IMR-90 (cell line): ENCODE data around the gene CD40LG. TPM values are rescaled to one million over a fixed set of nuclear protein-coding genes. Genes with fewer than 3 reads are reported as not detected.

Experiments
- ATAC-seq: fragments of 200-7000 bp; cut with Tn5 transposase; 2 replicates; pipeline ENCODE4 v1.9.1; 2020; ENCODE audit warnings: low read depth, mild to moderate bottlenecking, moderate library complexity
- BruUV-seq: library from RNA; stranded (reverse); fragments of 400-500 nt; replicated peaks from 2 replicates; lab custom pipeline; 2021; lab: Mats Ljungman, UMichigan
- CTCF ChIA-PET: fragments of 300-600 bp; formaldehyde crosslinking; extraction: SDS; loops from one replicate; lab custom pipeline; 2021; ENCODE audit warnings: antibody characterized with exemption; lab: Yijun Ruan, JAX
- POLR2A ChIA-PET: fragments of 300-600 bp; sonication (Branson Sonifier 250); formaldehyde crosslinking; loops from one replicate; lab custom pipeline; 2022; ENCODE audit warnings: antibody characterized with exemption; ENCODE audit not compliant: unreplicated experiment; lab: Charles Lee
- DNase-seq: peaks from one replicate; pipeline ENCODE4 v3.0.0; 2013
- H2AFZ ChIP-seq: replicated peaks from 2 replicates; pipeline ENCODE3; 2013; ENCODE audit warnings: low read length, mild to moderate bottlenecking; ENCODE audit not compliant: poor library complexity
- H2AK5ac ChIP-seq: 2 replicates; pipeline ENCODE4 v1.6.1; 2013; ENCODE audit warnings: low read depth, low read length, inconsistent platforms
- H2AK9ac ChIP-seq: replicated peaks from 2 replicates; pipeline ENCODE3; 2013; ENCODE audit warnings: mild to moderate bottlenecking, low read depth, low read length, moderate library complexity; ENCODE audit not compliant: poor library complexity
- H2BK120ac ChIP-seq: 2 replicates; pipeline ENCODE4 v1.6.1; 2013; ENCODE audit warnings: low read depth, low read length, inconsistent platforms
- H2BK15ac ChIP-seq: 3 replicates; pipeline ENCODE4 v1.6.1; 2013; ENCODE audit warnings: low read depth, low read length, inconsistent platforms
- H2BK20ac ChIP-seq: 2 replicates; pipeline ENCODE4 v1.6.1; 2013; ENCODE audit warnings: low read depth, mild to moderate bottlenecking, inconsistent platforms, low read length, moderate library complexity
- H2BK5ac ChIP-seq: 2 replicates; pipeline ENCODE4 v1.6.1; 2013; ENCODE audit warnings: mild to moderate bottlenecking, low read depth, low read length, inconsistent platforms; ENCODE audit not compliant: poor library complexity, severe bottlenecking
- H3K14ac ChIP-seq: replicated peaks from 2 replicates; pipeline ENCODE4 v1.6.1; 2013; ENCODE audit warnings: low read depth, low read length, inconsistent platforms
- H3K18ac ChIP-seq: 2 replicates; pipeline ENCODE4 v1.6.1; 2013; ENCODE audit warnings: low read depth, low read length, control low read depth
- H3K23ac ChIP-seq: 2 replicates; pipeline ENCODE4 v1.6.1; 2013; ENCODE audit warnings: low read depth, low read length, inconsistent platforms
- H3K27ac ChIP-seq: 2 replicates; pipeline ENCODE4 v1.5.1; 2013; ENCODE audit warnings: mild to moderate bottlenecking, control low read depth, low read length; ENCODE audit not compliant: insufficient read depth
- H3K27me3 ChIP-seq: 2 replicates; pipeline ENCODE4 v1.6.1; 2013; ENCODE audit warnings: low read length; ENCODE audit not compliant: control insufficient read depth, insufficient read depth
- H3K36me3 ChIP-seq: 2 replicates; pipeline ENCODE4 v1.6.1; 2013; ENCODE audit warnings: low read length, mixed read lengths; ENCODE audit not compliant: control insufficient read depth, insufficient read depth
- H3K4ac ChIP-seq: 2 replicates; pipeline ENCODE4 v1.6.1; 2013; ENCODE audit warnings: low read depth, low read length, inconsistent platforms
- H3K4me1 ChIP-seq: 2 replicates; pipeline ENCODE4 v1.6.1; 2013; ENCODE audit warnings: low read length, mixed read lengths; ENCODE audit not compliant: control insufficient read depth, insufficient read depth
- H3K4me2 ChIP-seq: 2 replicates; pipeline ENCODE4 v1.6.1; 2013; ENCODE audit warnings: low read depth, mild to moderate bottlenecking, control low read depth, low read length, moderate library complexity
- H3K4me3 ChIP-seq: 2 replicates; pipeline ENCODE4 v1.5.1; 2013; ENCODE audit warnings: low read depth, mild to moderate bottlenecking, control low read depth, low read length, moderate library complexity; ENCODE audit not compliant: insufficient read depth
- H3K56ac ChIP-seq: 2 replicates; pipeline ENCODE4 v1.6.1; 2013; ENCODE audit warnings: low read length, inconsistent platforms; ENCODE audit not compliant: insufficient read depth; ENCODE audit errors: extremely low read depth
- H3K79me1 ChIP-seq, 2 experiments: 2 replicates each; pipeline ENCODE4 v1.6.1; 2013; ENCODE audit warnings: low read length in 2 of 2, inconsistent platforms in 1 of 2, low read depth in 1 of 2
- H3K9ac ChIP-seq: 2 replicates; pipeline ENCODE4 v1.6.1; 2013; ENCODE audit warnings: low read depth, low read length, control low read depth
- H3K9me1 ChIP-seq: 2 replicates; pipeline ENCODE4 v1.6.1; 2013; ENCODE audit warnings: low read length, inconsistent platforms; ENCODE audit not compliant: insufficient read depth
- H3K9me3 ChIP-seq: 2 replicates; pipeline ENCODE4 v1.6.1; 2013; ENCODE audit warnings: low read length; ENCODE audit not compliant: control insufficient read depth, insufficient read depth
- H4K20me1 ChIP-seq: 2 replicates; pipeline ENCODE4 v1.6.1; 2013; ENCODE audit warnings: low read length, inconsistent platforms; ENCODE audit not compliant: insufficient read depth
- H4K5ac ChIP-seq: 2 replicates; pipeline ENCODE4 v1.6.1; 2013; ENCODE audit warnings: mild to moderate bottlenecking, low read depth, low read length, control low read depth
- H4K8ac ChIP-seq, 2 experiments: 2 replicates each; pipeline ENCODE4 v1.6.1; 2013; ENCODE audit warnings: low read depth in 2 of 2, low read length in 2 of 2, control low read depth in 1 of 2, inconsistent platforms in 1 of 2
- H4K91ac ChIP-seq: 2 replicates; pipeline ENCODE4 v1.6.1; 2013; ENCODE audit warnings: low read depth, low read length, inconsistent platforms; ENCODE audit not compliant: insufficient read depth
- BHLHE40 ChIP-seq: fragments of 150-350 bp; IDR thresholded peaks from 2 replicates; pipeline ENCODE4 v1.6.1; 2016; ENCODE audit warnings: mild to moderate bottlenecking, low read depth, low read length
- CHD1 ChIP-seq: IDR thresholded peaks from 2 replicates; pipeline ENCODE4 v1.6.1; 2012; ENCODE audit warnings: low read depth, low read length, improper control_type of control experiment
- CTCF ChIP-seq: conservative IDR thresholded peaks from 2 replicates; pipeline ENCODE4 v1.5.1; 2012; ENCODE audit warnings: mild to moderate bottlenecking, low read depth, low read length, improper control_type of control experiment
- ELK1 ChIP-seq: fragments of 150-350 bp; IDR thresholded peaks from 2 replicates; pipeline ENCODE4 v1.6.1; 2016; ENCODE audit warnings: low read depth, mild to moderate bottlenecking, low read length, moderate library complexity, borderline replicate concordance
- FOS ChIP-seq: fragments of 150-350 bp; IDR thresholded peaks from 2 replicates; pipeline ENCODE4 v1.6.1; 2016; ENCODE audit warnings: low read depth, low read length
- MAZ ChIP-seq: IDR thresholded peaks from 2 replicates; pipeline ENCODE4 v1.6.1; 2012; ENCODE audit warnings: low read depth, mild to moderate bottlenecking, low read length, improper control_type of control experiment, moderate library complexity, borderline replicate concordance
- POLR2A ChIP-seq: IDR thresholded peaks from 2 replicates; pipeline ENCODE4 v1.6.1; 2012; ENCODE audit warnings: mild to moderate bottlenecking, low read depth, low read length
- RFX5 ChIP-seq: IDR thresholded peaks from 2 replicates; pipeline ENCODE4 v1.8.0; 2012; ENCODE audit warnings: low read depth, mild to moderate bottlenecking, low read length, moderate library complexity
- SMC3 ChIP-seq: fragments of 150-350 bp; IDR thresholded peaks from 2 replicates; pipeline ENCODE4 v1.6.1; 2016; ENCODE audit warnings: low read depth, mild to moderate bottlenecking, antibody characterized with exemption, low read length, moderate library complexity
- WGBS, 2 experiments: methylation state at CpG; one replicate each; pipeline versions ENCODE4 v1.1.5 to v1.1.7; 2013; ENCODE audit warnings: missing lambda C conversion rate in 2 of 2; ENCODE audit not compliant: insufficient read length in 1 of 2; ENCODE audit errors: extremely low coverage in 2 of 2; 5-methylcytosine and 5-hydroxymethylcytosine counted together
- dilution Hi-C: fragments of 300-500 bp; cut with HindIII; formaldehyde crosslinking; loops from one replicate; pipeline ENCODE4 v1.14.3; 2018; ENCODE audit warnings: low sequenced_read_pairs; ENCODE audit not compliant: unreplicated experiment
- in situ Hi-C: fragments of 300-500 bp; cut with MboI; formaldehyde crosslinking; loops from 3 replicates; pipeline ENCODE4 v1.14.3; 2019; ENCODE audit warnings: low sequenced_read_pairs, inconsistent platforms, mixed read lengths
- intact Hi-C: fragments of 100-400 bp; cut with micrococcal nuclease; formaldehyde crosslinking; loops from 2 replicates; pipeline ENCODE4 v1.10.0; 2022
- polyA plus RNA-seq, 3 experiments: library from polyadenylated mRNA; depleted of rRNA; stranded (reverse); fragments of >200 nt; gene quantifications; 2 replicates each; pipeline ENCODE4 v1.2.3, GENCODE V29; 2012; ENCODE audit warnings: low replicate concordance in 1 of 3
- total RNA-seq: library from RNA; depleted of rRNA; stranded (reverse); fragments of >200 nt; gene quantifications from 2 replicates; pipeline ENCODE4 v1.2.3, GENCODE V29; 2012

Gene CD40LG
- total and polyA plus RNA-seq, 2 of the 4 experiments (the other 2 are of a cell fraction): not detected

GRCh38 chrX:136607236-136607635 lies 40.7 kb upstream of the CD40LG start:
- no peak for TF ChIP-seq RFX5
- no peak for TF ChIP-seq MAZ
- TF ChIP-seq ELK1: no peak
- TF ChIP-seq SMC3: no peak
- TF ChIP-seq CTCF: no peak
- TF ChIP-seq POLR2A: no peak
- TF ChIP-seq BHLHE40: no peak
- no peak for TF ChIP-seq FOS
- TF ChIP-seq CHD1: no peak
- no peak overlapping the region for H2AK5ac ChIP-seq
- H3K27me3 ChIP-seq: peaks cover 1% of the 10 kb centered on the region; the same call in 1 of the 2 replicates
- ATAC-seq (no peak), DNase-seq (no peak)
- no peak overlapping the region for H3K14ac ChIP-seq
- H3K23ac ChIP-seq: no peak overlapping the region
- no peaks in the 10 kb centered on the region for H3K79me1 ChIP-seq
- no peak overlapping the region for H3K4ac ChIP-seq
- no peaks in the 10 kb centered on the region for H3K9me1 ChIP-seq
- no peak overlapping the region for H2AK9ac ChIP-seq
- H3K4me2 ChIP-seq: no peak overlapping the region
- no peak overlapping the region for H3K4me3 ChIP-seq
- WGBS, 2 experiments: no CpG with 5 or more reads among the region's 3 CpGs
- no peak overlapping the region for H2BK20ac ChIP-seq
- H4K91ac ChIP-seq: no peak overlapping the region
- no peak overlapping the region for H2BK15ac ChIP-seq
- intact Hi-C loops: loop anchor here (10.0 kb wide), 1 partner anchor 318 kb away; no protein-coding TSS in a partner anchor
- H2BK5ac ChIP-seq: no peak overlapping the region
- ChIA-PET POLR2A (no interaction called here), CTCF (no interaction called here)
- H3K9ac ChIP-seq: no peak overlapping the region
- dilution Hi-C loops: no loop called here
- no peak overlapping the region for H3K56ac ChIP-seq
- no TSS peak for BruUV-seq
- H4K20me1 ChIP-seq: no peaks in the 10 kb centered on the region
- no peak overlapping the region for H4K8ac ChIP-seq
- H3K27ac ChIP-seq: no peak overlapping the region
- no peak overlapping the region for H3K18ac ChIP-seq
- no peaks in the 10 kb centered on the region for H3K9me3 ChIP-seq
- H3K4me1 ChIP-seq: no peaks in the 10 kb centered on the region
- no peak overlapping the region for H4K5ac ChIP-seq
- H2AFZ ChIP-seq: no peak overlapping the region
- in situ Hi-C loops: no loop called here
- no peaks in the 10 kb centered on the region for H3K36me3 ChIP-seq
- no peak overlapping the region for H2BK120ac ChIP-seq
